NCI-H2081 (cell line): Measurements from ENCODE around the gene MBD3L3.
"Not testable (repeated sequence)": the region's sequence is repeated elsewhere in the genome, so short reads cannot be mapped to it uniquely, and the experiment has no call there.

Source experiments
- DNase-seq, 2 experiments: peaks; one replicate each; lab custom pipeline; 2025; lab: John Stamatoyannopoulos, UW

The MBD3L3 gene

GRCh38 chr19:7058576-7058975 is at the start of gene MBD3L3:
Gene MBD3L3, minus strand, starts transcription at chr19:7058676. Its CDS starts 71 bp downstream, at chr19:7058605.
- DNase-seq: not testable (repeated sequence)

- no peak for DNase-seq
Measured at GRCh38 chr19:7106711-7107657, 48.5 kb upstream of the MBD3L3 start.

DNA sequence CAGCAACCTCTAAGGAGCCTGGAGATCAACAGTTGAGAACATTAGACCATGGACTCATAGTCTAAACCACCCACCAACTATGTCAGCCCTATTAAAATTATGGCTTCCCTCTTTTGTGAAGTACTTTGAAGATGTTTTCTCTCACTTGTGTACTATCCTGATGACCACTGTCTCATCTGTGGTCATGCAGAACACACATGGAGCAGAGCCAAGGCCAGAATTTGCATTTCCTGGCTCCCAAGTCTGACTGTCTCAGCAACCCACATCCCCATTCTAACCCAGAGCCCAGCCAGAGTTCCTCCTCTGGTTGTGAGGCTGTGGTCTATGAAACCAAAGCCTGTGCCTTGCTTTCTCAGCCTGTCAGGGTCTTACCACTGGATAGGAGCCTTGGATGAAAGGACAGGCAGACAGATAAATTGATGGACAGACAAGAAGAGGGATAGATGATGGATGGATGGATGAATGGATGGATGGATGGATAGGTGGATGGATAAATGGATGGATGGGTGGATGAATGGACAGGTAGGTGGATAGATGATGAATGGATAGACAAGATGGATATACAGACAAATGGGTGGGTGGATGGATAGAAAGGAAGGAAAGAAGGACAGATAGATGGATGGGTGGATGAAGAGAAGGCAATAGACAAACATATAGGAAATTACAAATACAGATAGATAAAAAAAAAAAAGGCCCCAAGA is 46.4 kb upstream of the MBD3L3 start:
- no peak for DNase-seq

DNA sequence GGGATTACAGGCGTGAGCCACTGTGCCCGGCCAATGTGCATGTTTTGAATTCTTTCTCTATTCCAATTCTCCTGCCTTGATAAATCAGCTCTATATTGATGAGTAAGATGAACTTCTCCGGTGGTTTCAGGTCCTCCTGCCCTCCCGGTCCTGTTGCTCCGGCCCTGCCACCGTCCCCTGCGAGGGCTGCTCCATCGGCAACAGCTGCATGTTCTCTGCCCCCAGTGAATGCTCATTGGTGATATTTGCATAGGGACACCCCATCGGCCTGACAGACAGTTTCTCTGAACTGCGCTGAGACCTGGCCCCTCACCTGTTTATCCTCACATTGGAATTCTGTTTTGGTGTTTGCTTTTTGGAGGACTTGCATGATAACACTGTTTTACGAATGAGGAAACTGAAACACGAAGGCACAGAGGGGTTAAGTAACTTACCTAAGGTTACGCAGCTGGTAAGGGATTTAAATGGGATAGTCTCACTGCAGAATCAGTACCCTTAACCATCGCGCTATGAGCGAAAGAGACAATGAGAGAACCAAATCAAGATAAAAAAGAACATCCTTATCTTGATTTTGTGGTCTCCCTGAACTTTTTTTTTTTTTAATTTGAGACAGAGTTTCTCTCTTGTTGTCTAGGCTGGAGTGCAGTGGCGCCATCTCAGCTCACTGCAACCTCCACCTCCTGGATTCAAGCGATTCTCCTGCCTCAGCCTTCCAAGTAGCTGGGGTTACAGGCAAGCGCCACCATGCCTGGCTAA is 43.2 kb upstream of the MBD3L3 start:
- no peak for DNase-seq

DNA sequence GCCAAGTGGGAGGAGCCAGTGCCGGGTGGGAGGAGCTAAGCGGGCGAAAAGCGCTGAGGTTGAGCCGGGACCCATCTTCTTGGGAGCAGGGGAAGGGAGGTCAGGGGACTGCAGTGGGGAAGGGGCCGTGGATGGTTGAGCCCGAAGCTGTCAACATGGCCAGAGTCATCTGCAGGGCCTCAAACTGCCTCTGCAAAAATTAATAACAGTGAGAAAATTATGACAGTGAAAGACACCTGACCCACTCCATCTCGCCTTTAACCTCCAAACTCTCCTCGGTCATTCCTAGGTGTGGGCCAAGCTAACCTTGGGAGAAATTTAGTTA is 41.1 kb upstream of the MBD3L3 start:
- no peak for DNase-seq

DNA sequence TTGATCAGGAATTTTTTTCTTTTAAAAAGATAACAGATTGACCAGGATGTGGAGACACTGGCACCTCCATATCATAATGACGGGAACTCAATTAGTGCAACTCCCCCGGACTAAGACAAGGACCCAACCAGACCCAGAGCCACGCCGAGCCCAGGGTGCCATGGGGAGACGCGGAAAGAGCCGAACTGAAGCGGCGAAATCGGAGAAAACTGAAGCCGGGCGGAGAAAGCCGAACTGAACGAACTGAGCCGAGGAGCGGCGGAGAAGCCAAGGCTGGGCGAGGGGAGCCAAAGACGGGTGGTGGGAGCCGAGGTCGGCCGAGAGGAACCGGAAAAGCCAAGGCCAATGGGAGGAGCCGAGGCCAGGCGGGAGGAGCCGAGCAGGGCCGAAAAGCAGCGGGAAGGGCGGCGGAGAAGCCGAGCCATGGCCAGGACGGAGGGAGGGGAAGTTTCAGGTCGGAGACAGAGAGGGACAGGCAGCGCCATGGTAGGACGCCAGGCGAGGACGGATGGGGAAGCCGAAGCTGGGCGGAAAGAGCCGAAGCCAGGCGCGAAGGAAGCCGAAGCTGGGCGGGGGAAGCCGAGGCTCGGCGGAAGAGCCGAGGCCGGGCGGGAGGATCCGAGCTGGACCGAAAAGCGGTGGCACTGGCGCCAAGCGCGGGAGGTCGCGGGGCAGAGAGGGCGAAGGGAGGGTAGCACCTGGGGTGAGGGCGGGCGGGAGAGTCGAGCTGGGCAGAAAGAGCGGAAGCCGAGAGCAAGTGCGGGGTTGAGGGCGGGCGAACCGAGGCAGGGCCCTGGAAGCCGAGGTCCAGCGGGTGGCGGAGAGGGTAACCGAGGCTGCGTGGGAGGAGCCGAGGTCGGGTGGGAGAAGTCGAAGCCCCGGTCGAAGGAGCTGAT is 40.5 kb upstream of the MBD3L3 start:
- peak; percentile 92 to 93 for DNase-seq

- no peak for DNase-seq
Measured at GRCh38 chr19:7098096-7098495, 39.6 kb upstream of the MBD3L3 start.

GRCh38 chr19:7088999-7089398 is 30.5 kb upstream of the MBD3L3 start:
- DNase-seq: no peak

GRCh38 chr19:7083076-7083956 is 24.8 kb upstream of the MBD3L3 start:
- peak in 1 of 2 experiments; percentile 2 for DNase-seq

GRCh38 chr19:7078008-7078407 is 19.5 kb upstream of the MBD3L3 start:
- no peak for DNase-seq

DNA sequence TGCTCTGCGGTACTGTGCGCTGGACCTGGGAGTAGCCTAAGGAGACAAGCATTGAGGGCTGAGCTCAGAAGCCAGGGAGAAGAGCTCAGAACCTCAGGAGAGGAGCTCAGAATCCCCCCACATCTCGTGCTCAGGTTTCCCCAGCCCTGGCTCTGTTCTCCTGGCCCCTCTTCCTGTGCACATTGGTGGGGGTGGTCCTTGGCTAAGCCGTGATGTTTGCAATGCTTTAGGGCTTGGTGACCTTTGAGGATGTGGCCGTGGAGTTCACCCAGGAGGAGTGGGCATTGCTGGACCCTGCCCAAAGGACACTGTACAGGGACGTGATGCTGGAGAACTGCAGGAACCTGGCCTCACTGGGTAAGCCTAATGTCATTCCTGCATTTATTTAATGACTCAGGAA is 17.7 kb upstream of the MBD3L3 start:
- DNase-seq: no peak

- no peak for DNase-seq
Measured at GRCh38 chr19:7074705-7075282, 16.3 kb upstream of the MBD3L3 start.

GRCh38 chr19:7072541-7072940 is 14.1 kb upstream of the MBD3L3 start:
- DNase-seq: no peak

DNA sequence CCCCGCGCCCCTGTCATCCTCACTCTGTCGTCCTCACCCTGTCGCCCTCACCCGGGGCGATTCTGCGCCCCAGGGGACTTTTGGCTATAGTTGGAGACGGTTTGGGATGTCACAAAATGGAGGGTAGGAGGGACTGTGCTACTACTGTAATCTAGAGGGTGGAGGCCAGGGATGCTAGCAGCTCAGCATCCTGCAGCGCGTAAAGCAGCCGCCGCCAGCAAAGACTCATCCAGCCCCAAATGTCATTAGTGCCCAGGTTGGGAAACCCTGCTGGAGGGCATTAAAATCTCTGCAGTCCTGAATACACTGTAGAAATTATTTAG is 11.4 kb upstream of the MBD3L3 start:
- DNase-seq: no peak

- peak; percentile 94 to 96 for DNase-seq
Measured at GRCh38 chr19:7069042-7069903, 10.8 kb upstream of the MBD3L3 start, which contains the start of gene ZNF557. Gene ZNF557, plus strand, starts transcription at chr19:7069703. Its CDS starts 5,372 bp downstream, at chr19:7075075.

- no peak for DNase-seq
Measured at GRCh38 chr19:7068599-7068998, 10.1 kb upstream of the MBD3L3 start.

- DNase-seq: no peak
Measured at GRCh38 chr19:7067716-7068115, 9.2 kb upstream of the MBD3L3 start.

DNA sequence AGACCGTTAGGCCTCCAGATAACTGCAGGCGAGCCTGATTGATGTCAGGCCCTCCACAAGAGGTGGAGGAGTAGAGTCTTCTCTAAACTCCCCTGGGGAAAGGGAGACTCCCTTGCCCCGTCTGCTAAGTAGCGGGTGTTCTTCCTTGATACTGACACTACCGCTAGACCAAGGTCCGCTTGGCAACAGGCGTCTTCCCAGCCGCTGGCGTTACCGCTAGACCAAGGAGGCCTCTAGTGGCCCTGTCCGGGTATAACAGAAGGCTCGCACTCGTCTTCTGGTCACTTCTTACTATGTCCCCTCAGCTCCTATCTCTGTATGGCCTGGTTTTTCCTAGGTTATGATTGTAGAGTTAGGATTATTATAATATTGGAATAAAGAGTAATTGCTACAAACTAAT is 8.6 kb upstream of the MBD3L3 start:
- DNase-seq: not testable (repeated sequence)

GRCh38 chr19:7063764-7064418 is 5.4 kb upstream of the MBD3L3 start:
- no peak for DNase-seq
